GM10847 (cell line): Measurements from ENCODE around the gene ZNF223.
A peak's percentile ranks its signal among the peaks of the same experiment; 100 is the strongest.

Source experiments
- POLR2A ChIP-seq: IDR thresholded peaks from 2 replicates; pipeline ENCODE4 v1.6.1; 2011; ENCODE audit not compliant: insufficient read length; ENCODE audit errors: extremely low read depth

The ZNF223 gene

DNA sequence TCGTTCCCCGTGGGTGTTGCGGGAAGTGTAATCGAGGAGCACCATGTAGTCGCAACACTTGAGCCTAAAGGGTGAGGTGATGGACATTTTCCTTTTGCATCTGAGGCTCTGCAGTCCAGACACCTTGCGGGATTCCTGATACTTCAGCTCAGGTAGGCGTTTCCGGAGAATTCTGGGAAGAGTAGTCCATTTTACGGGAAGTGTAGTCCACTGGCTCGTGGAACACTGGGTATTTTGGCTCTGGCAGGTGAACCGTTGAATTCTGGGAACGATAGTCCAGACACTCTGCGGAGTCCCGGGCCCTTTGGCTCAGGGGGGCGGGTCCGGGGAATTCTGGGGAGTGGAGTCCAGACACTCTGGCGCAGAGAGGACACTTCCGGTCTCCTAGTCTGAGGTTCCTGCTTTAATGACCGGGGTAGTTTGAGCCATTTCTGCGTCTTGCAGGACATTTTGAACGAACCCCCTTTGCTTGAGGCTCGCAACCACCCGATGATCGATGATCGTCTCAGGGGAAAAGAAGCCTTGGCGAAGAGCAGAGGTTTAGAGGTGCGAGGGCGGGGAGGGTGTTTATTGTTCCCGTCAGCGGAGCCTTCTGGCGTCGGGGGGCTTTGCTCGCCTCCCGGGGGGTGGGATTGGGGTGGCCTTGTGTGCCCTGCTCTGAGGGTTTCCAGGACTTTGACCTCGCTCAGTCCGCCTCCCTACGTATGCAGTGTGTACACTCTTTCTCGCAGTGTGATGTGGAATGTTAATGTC, at the start of gene ZNF223:
Gene ZNF223, plus strand, starts transcription at position 387 of the 753 bp plus-strand sequence. CDS start 3,141 bp downstream, outside the sequence.
- no peak for TF ChIP-seq POLR2A

DNA sequence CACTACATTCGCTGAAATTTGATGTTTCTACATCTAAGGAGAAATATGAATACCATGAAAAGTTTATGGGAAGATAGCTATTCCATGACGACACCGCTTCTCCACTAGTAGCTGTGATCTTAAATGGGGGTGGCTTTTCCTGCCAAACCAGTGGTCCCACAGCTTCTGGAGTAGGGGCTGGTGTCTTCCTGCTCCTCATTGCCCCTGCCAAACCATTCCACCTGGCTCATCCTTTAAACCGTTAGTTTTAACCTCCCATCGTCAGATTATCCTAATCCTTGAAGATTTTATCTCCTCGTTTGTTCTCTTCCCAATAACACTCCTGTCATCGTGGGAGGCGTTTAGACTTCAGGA, 49.6 kb upstream of the ZNF223 start:
- no peak for TF ChIP-seq POLR2A

DNA sequence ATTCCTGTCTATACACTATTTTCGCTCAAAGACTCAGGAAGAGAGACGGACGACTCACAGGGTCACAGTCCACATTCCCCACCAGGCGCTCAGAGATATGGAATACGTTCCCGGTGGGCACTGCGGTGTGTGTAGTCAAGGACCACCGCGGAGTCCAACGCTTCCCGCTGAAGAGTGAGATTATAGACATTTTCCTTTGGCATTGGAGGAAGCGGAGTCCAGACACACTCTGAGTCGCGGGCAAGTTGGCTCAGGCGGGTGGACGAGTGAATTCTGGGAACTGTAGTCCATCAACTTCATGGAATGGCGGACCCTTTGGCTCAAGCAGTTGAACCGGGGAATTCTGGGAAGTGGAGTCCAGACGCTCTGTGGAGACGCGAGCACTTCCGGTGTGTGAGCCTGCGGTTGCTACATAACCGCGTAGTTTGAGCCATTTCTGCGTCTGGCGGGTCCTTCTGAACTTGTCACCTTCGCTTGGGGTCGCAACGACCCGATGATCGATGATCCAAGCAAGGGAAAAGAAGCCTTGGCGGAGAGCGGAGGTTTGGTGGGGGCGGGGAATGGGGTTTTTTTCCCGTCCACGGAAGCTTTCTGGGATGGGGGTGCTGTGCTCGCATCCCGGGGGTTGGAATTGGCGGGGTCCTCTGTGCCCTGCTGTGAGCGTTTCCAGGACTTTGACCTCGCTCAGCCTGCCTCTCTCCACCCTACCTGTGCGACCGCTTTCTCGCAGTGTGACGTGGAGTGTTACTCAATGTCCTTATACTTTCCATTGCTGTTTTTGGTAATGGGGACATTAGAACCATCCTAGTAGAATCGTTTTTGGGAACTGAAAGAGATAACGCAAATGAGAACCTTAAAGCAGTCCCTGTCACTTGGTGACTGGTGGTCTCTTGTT, 49.0 kb upstream of the ZNF223 start, which contains the start of gene ZNF230:
Gene ZNF230, plus strand, starts transcription at position 392 of the 895 bp plus-strand sequence. CDS start 4,122 bp downstream, outside the sequence.
- TF ChIP-seq POLR2A, result peak; percentile 43

DNA sequence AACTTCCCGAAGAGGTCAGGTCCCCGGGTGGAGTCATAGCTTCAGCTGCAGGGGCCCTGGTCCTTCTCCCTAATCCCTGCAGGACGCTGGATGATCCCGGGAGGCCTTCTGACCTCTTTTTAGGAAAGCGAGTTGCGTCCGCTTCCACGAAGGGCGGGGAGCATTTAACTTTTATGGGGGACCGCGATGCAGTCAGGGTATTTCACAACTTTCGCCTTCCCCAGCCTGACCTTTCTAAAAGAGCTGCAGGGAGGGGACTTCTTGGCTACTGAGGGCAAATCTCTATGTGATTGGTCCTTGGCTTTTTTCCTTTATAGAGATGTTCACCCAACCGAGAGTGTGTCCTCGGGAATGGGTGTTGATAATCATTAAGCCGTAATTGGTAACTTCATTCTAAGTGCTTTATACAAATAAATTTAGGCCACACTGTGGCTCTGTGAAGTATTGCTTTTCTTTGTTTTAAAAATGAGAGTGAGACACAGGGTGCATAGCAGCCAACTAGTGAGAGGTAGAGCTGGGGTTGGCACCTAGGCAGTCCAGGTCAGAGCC, 48.3 kb upstream of the ZNF223 start:
- TF ChIP-seq POLR2A, result no peak

DNA sequence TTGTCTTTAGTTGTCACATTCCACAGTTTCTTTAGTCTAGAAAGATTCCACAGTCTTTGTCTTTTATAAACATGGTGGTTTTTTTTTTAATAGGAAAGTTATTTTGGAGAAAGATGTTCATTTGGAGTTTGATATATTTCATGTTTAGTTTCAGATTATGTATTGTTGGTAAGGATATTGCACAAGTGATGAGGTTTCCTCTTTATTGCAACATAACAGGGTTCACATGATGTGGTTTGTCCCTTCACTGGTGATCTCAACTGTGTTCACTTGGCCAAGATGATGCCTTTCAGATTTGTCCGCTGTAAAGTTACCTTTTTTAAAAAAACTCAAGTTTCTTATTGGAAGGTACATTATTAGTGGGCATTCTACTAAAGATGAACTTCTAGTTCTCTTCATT, 45.9 kb upstream of the ZNF223 start:
- TF ChIP-seq POLR2A, result no peak

DNA sequence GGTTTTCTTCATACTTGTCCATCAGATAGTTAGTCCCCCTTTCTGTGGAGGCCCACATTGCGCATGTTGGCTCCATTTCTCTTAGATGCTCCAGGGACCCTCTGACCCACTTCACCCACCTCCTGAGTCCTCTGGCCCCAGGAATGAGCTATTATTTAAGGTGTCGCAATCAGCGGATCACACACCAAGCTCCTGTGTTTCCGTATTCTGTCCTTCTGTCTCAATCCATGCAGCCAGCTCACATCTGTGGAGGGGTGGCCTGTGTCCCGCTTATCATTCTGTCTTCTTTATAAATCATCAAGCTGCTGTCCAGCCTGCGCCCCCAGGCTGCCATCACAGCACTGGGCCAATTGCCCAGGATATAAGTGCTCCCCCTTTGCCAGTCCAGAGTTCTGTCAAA, 44.4 kb upstream of the ZNF223 start:
- TF ChIP-seq POLR2A, result no peak

DNA sequence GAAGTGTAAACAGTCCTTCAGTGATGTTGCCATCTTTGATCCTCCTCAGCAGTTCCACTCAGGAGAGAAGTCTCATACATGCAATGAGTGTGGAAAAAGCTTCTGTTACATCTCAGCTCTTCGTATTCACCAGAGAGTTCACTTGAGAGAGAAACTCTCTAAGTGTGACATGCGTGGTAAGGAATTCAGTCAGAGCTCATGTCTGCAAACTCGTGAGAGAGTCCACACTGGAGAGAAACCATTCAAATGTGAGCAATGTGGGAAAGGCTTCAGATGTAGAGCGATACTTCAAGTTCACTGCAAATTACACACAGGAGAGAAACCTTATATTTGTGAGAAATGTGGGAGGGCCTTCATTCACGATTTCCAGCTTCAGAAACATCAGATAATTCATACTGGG, 41.4 kb upstream of the ZNF223 start:
- TF ChIP-seq POLR2A, result no peak

DNA sequence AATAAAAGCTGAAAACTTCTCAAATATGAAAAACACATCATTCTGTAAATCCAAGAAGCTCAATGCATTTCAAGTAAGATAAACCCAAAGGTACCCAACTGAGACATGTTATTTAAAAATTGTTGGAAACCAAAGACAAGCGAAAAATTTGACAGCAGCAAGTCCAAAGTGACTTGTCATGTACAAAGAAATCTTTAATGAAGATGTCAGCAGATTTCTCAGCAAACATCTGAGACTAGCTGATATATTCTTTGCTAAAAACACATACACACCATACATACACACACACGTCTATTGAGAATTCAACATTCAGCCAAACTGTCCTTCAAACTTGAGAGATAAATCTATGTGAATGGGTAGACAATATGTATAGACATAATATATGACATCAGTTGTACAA, 32.3 kb upstream of the ZNF223 start:
- TF ChIP-seq POLR2A, result no peak

DNA sequence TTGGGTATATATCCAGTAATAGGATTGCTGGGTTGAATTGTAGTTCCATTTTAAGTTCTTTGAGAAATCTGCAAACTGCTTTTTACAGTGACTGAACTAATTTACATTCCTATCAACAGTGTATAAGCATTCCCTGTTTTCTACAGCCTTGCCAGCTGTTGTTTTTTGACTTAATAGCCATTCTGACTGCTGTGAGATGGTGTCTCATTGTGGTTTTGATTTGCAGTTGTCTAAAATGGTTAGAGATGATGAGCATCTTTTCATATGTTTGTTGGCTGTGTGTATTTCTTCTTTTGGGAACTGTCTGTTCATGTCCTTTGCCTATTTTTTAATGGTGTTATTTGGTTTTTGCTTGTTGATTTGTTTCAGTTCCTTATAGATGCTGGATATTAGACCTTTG, 30.6 kb upstream of the ZNF223 start:
- TF ChIP-seq POLR2A, result no peak

DNA sequence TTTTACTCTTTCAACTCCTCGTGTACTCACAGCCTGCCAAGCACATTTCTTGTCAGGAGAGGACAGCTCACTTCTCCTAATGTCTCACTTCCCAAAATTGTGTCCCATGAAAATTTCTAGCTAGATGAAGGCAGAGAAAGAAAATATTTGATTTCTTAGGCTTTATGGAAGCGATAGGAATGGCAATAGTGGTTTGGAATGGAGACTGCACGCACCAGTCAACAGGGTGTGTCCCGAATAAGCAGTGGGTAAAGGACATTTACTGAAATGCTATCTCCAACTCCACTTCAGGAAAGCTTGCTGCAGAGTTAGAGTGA, 27.0 kb upstream of the ZNF223 start:
- no peak for TF ChIP-seq POLR2A

DNA sequence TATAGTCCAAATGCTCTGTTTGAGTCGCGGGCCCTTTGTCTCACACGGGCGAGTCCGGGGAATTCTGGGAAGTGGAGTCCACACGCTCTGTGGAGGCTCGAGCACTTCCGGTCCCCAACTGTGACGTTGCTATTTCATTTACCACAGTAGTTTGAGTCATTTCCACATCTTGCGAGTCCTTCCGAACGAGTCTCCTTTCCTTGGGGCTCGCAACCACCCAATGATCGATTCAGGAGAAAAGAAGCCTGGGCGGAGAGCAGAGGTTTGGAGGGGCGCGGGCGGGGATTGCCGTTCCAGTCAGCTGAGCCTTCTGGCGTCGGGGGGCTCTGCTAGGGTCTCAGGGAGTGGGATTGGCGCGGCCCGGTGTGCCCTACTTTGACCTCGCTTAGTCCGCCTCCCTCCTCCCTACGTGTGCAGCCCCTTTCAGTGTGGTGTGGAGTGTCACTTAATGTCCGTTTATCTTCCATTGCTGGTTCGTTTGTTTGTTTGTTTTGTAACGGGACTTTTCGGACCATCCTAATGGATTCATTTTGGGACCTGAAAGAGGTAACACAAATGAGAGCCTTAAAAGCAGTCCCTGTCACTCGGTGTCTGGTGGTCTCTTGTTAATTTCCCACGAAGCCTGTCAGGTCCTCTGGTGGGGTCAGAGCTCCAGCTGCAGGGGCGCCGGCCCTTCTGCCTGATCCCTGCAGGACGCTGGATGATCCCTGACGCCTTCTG, 26.5 kb upstream of the ZNF223 start, which contains the start of gene ZNF222:
Gene ZNF222, plus strand, starts transcription at position 163 of the 720 bp plus-strand sequence. Its CDS starts 58 bp downstream, at position 221.
- TF ChIP-seq POLR2A, result no peak

DNA sequence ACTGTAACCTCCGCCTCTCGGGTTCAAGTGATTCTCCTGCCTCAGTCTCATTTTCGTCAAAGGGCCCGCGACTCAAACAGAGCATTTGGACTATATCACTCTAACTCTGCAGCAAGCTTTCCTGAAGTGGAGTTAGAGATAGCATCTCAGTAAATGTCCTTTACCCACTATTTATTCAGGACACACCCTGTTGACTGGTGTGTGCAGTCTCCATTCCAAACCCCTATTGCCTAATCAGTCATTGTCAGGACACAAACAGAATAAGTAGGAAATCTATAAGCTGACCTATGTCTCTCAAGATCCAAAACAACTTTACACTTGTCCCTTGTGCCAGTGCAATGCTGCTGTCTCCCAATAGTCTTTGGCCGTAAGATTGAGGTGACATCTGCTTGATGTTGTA, 25.2 kb upstream of the ZNF223 start:
- TF ChIP-seq POLR2A, result no peak

DNA sequence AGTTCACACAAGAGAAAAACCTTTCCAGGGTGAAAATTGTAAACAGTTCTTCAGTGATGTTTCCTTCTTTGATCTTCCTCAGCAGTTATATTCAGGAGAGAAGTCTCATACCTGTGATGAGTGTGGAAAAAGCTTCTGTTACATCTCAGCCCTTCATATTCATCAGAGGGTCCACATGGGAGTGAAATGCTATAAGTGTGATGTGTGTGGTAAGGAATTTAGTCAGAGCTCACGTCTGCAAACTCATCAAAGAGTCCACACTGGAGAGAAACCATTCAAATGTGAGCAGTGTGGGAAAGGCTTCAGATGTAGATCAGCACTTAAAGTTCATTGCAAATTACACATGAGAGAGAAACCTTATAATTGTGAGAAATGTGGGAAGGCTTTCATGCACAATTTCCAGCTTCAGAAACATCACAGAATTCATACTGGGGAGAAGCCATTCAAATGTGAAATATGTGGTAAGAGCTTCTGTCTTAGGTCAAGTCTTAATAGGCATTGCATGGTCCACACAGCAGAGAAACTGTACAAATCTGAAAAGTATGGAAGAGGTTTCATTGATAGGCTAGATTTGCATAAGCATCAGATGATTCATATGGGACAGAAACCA, 19.7 kb upstream of the ZNF223 start:
- TF ChIP-seq POLR2A, result no peak

DNA sequence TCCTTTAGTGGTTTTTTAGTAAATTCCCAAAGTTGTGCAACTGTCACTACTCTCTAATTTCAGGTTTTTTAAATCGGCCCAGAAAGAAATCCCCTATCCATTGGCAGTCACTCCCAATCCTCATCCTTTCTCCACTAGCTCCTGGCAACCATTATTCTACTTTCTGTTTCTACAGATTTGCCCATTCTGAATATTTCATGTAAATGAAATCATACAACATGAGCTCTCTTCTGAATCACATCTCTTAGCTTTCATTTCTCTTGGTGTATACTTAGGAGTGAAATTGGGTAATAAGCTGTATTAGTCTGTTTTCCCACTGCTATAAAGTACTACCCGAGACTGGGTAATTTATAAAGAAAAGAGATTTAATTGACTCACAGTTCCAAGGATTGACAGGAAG, 9.7 kb upstream of the ZNF223 start:
- no peak for TF ChIP-seq POLR2A
